Fibroblast of skin of abdomen (primary cell): ENCODE measurements around the gene TMEM245.
"Not testable (repeated sequence)": the region's sequence is repeated elsewhere in the genome, so short reads cannot be mapped to it uniquely, and the experiment has no call there.

Experiments used
- DNase-seq: peaks from one replicate; pipeline ENCODE4 v3.0.0-alpha.2; 2013

The TMEM245 gene

DNA sequence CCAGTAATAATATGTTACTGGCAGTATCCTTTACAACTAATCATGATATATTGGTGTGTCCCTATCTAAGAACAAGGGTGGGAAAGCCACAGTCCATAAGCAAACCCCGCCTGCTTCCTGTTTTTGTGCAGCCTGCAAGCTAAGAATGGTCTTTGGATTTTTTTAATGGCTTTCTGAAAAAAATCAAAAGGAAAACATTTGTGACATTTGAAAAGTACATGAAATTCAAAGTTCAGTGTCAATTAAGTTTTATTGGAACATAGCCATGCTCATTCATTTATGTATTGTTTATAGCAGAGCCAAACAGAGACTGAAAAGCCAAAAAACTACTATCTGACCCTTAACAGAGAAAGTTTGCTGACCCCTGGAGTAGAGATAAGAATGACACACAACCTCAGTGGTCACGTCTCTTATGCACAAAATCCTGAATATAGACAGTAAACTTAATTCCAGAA lies 12.8 kb upstream of the TMEM245 start:
- DNase-seq = no peak

DNA sequence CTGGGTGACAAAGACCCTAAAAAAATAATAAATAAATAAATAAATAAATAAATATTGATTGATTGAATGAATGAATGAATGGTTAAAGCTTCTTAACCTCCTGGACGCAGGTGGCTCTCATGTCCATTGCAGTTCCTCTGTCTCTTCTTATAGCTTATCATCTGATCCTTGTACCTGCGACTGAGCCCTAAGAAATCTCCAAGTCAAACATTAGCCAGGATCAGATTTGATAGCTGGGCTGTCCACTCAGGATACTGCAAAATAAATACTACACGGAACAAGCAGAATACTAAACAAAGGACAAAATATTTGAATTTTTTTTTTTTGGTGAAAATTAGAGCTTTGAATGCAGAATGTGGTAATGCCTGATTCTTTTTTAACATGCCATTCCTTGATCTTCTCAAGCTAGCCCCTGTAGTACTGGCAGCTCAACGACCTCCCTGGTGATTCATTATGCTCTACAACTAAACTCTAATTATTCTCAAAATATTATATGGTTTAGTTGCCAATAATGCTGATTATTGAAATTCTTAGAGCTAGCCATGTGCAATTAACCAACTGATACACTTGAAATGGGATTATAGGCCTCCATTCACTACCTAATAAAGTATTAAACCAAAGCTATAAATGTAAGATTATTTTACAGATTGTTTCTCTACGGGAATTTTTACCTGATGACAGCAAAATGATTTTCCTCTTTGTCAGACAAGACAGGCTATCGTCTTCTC lies 9.9 kb upstream of the TMEM245 start:
- DNase-seq = no peak

DNA sequence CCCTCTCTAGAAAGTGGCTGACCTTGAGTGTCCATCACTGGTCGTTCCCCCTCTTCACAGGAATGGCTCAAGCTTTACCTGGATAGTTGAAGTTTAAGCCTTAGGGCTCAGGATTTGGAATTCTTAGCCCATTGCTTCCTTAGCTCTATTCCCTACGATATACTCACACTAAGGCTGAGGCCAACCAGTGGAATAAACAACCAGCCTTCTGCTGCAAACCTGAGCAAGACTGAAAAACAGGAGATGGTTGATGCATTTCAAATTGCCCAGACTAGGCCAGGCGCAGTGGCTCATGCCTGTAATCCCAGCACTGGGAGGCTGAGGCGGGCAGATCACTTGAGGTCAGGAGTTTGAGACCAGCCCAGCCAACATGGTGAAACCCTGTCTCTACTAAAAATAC lies 6.9 kb upstream of the TMEM245 start:
- not testable (repeated sequence) for DNase-seq

DNA sequence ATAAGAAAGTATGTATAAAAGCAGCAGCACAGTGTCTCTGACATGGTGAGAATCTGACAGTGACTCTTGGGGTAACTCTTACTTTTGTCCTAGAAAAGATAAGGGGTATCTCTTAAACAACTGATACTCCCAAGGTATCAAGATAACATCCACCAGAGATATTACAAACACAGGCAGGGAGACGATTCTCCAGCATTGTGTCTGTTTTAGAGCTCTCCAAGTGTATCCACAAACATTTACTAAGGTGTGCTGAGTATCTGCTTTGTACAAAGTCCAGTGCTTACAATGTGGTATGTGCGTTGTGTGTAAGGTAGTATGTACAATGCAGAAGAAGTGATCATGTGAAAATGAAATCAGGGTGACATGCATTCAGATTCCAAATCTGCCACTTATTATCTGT lies 4.4 kb upstream of the TMEM245 start:
- no peak for DNase-seq

DNA sequence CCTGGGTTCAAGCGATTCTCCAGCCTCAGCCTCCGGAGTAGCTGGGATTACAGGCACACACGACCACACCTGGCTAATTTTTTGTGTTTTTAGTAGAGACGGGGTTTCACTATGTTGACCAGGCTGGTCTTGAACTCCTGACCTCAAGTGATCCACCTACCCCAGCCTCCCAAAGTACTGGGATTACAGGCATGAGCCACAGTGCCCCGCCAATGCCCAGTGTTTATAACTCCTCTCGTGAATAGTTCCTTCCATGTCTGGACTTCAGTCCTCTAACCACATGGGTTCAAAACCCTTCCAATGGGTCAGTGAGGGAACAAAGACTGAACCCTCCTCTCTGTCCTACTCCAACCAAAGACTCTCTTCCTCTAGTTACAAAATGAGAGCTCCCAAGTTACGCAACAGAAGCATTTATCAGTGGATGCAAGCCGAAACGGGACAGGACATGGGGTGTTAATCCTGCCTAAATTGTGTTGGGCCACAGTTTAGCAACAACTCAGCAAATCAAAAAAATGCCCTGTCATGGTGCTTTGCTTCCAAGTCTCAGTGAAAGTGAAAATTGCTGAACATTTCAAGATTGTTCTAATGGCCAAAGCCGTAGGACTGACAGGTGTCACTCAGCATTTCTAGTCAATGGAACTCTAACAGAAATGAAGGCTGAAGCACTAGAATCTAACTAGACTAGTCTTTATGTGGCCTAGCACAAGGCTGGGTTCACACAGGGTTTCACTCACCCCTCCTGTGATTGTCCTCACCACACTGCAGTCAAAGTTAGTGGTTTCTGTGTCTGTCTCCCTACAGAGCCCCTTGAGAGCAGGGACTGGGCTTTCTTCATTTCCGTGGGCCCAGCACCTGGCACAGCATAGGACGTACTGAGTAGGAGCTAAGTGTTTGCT lies 3.2 kb upstream of the TMEM245 start:
- no peak for DNase-seq

DNA sequence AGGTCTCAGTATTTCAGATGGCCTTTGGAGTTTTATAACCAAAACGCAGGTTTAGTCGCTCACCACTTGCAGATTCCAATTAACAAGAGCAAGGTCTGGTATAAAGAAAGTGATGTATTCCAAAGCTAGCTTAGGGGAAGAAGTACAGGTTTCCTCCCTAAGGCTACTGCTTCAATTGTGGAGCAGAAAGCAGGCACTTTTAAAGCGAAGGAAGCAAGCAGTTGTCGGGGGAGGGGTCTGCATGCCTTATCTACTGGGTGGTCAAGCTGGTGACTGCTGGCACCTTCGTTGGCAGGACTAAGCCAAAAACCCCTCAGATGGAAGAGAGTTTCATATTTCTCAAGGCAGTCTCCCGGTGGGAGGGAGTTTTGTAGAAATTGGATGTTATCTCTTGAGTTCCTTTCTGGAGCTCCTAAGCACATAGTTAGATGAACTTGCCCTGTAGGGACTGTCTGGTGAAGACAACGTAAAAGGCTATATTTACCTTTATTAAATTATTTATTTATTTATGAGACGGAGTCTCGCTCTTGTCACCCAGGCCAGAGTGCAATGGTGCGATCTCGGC lies 1.6 kb upstream of the TMEM245 start:
- DNase-seq = no peak

DNA sequence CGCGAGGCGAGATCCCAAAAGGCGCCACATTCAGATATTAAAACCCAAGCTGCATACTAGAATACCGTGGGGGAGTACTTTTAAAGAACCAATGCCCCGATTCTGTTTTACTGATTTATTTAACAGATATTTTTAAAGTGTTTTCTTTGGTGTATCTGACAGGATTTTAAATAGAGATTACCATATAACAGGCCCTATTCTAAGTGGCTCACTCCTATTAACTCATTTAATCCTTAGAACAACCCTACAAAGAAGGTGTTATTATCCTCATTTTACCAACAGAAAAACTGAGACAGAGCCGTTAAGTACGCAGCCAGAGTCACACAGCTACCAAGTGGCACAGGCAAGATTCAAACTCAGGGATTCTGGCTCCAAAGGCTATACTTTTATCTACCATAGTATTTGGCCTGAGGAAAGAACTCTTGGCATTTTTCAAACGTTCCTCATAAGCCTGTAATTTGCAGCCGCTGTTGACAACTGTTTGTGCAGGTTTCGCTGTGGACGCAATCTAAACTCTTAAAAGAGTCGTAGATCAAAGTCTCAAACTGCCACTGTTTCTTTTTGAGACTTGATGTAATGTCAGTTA lies 550 bp upstream of the TMEM245 start:
- no peak for DNase-seq

DNA sequence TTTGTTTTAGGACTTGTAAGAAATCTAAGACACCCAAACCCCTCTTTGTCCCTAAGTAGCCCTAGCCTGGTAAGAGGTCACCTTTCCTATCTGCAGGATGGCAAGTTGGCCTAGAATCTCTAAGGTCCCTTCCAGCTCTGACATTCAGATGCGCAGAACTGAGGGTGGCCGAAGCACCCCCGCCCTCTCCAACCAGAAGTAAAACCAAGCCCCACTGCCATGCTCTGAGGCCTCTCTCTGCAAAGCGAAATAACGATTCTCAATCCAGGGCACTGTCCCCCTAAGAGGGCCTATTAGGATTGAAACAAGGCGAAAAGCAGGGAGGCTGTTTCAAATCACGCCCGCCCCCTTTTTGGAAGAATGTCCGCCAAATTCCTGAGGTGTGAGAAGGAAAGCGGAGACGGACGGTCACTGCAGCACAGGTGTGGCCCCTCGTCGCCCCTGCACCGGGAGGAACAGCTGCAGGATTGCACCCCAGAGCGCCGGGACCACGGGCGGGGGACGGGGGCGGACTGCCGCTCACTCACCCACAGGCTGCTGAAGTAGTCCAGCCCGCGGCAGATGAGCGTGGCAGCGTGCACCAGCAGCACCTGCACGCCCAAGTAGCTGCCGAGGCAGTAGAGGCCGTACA lies 824 bp downstream of the TMEM245 start:
- no peak for DNase-seq

DNA sequence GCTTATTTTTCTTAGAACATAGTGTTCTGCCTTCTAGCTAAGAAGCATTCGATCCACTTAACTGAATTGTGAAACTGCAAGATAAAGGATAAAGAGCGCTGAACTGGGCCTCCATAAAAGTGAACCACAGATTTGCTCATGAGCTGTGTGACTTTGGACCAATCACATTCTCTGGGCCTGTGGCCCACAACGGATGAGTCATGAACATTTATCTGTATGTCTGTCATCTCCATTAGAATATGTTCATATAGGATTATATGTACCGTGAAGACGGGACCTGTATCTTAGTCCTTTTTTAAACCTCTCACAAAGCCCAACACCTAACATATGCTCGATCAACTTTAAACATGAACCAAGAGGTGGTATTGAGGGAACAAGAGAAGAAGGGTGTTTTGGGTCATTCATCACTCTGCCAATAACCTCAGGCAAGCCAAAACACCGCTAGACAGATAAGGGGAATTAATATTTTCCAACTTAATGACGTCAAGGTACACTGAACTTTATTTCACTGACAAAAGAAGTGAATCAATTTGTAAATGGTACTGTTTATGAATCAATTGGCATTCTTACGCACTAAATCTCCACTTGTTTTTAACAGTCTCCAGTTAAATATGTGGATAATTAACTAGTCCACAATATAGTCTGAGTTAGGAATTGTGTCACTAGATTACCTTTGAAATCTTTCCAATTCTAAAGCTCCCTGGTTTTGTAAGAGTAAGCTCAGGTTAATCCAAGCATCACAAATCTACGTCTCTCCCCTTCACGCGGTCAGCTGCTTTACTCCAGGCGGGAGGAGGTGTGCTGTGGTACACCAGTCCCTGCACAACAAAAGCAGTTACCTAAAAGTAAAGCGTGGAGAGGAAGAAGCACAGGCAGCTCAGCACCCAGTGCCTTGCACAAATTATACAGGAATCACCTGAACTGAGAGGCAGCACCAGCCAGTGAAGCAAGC lies 1.6 kb downstream of the TMEM245 start:
- DNase-seq = peak; percentile 87

DNA sequence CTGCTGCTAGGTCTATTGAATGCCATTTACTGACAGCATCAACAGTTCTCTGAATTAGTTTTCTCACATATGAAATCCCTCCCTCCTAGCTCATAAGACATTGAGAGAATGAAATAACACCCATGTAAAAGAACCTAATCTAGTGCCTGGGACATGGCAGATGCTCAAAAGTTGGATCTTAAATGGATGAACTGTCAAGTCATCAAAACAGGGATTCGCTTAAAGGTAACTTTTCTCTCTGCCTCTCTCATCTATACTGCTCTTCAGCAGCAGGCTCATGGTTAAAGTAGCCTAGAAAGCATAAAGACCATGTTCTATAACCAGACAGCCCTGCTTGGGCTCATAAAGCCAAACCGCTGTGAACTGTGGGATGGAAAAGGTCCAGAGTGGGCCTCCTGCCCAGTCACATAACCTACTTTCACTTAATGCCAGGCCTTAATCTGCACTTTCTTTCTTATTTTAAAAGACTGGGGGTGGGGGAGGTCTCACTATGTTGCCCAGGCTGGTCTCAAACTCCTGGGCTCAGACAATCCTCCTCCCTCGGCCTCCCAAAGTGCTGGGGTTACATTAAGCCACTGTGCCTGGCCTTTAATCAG lies 3.7 kb downstream of the TMEM245 start:
- DNase-seq = no peak

DNA sequence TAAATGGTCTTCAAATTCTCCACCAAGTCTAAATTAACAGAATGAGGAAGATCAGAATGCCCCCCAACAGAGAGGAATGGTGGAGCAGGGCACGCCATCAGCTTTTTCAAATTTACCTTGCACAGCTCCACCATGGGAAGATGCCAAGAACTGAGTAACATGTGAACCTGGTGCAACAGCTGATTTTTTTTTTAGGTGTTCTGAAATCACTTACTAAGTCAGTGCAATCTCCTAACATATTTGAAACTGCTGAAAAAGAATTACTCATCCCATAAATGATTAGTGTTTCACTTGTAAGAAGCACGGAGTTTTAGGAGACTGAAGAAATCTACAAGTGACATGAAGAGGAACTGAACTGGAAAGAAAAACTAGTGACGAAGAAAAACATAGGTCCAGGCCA lies 5.1 kb downstream of the TMEM245 start:
- peak; percentile 50 for DNase-seq

DNA sequence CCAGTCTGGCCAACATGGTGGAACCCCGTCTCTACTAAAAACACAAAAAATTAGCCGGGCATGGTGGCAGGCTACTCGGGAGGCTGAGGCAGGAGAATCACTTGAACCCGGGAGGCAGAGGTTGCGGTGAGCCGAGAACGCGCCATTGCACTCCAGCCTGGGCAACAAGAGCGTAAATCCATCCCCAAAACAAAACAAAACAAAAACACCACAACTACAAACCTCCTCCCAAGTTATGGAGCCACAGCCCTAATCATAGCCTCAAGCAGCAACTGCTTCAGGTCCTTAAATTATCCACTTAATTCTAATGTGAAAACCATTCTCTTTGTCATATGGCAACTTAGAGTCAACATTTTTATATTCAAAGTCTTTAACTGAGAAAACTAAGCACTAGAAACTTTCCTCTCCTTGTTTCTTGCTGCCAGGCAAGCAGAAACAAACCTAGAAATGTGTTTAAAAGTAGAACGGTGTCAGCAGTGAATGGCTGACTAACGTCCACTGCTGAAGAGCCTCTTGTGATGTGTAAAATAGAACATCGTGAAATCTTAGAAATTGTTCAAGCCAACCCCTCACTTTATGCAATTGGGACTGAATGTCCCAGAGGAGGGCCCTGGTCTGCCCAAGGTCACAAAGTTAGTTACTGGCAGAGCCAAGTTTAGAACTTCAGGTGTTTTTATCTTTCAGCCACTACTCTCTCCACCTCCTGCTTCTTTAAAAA lies 5.7 kb downstream of the TMEM245 start:
- no peak for DNase-seq

DNA sequence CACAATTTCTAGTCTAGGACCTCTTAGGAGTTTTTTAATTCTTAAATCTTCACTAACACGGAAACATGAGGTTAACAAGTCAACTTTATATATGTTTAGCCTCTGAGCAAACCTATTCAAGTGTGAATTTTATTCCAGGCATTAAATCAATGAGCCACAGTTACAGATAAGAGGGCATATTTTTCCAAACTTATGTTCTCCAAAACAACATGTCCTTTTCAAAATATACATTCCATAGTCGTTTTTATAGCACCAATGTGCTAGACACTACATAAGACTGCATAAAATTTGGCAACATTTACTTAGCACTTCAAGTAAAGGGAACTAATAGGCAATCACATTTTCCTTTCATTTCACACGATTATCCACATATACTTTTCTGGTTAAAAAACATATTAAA lies 6.5 kb downstream of the TMEM245 start:
- no peak for DNase-seq

DNA sequence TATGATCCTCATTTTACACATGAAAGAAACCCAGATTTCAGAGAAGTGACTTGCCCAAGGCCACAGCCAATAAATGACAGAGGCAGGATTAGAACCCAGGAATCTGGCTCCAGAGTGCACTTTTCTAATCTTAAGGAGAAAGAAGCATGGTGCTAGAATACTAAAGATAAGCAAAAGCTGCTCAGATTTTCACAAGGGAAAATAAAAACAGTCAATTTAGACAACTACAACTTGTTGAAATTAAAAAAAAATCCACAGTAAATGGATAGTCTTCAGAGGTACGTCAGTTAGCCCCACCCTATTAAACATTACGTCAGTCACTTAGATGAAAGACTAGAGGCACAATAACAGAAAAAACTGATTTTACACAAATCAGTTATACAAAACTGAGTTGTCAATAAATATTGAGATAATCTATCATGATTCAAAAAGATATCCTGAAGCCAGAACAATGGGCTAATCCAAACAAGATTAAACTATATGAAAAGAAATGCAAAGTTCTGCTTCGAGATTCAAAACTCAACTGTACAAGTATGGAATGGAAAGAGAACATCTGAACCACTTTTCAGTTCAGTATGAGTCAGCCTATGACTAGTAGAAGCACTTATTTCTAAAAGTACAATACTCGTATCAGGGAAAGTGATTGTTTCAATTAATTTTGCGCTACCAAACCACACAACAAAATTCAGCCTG lies 9.3 kb downstream of the TMEM245 start:
- peak; percentile 68 for DNase-seq

DNA sequence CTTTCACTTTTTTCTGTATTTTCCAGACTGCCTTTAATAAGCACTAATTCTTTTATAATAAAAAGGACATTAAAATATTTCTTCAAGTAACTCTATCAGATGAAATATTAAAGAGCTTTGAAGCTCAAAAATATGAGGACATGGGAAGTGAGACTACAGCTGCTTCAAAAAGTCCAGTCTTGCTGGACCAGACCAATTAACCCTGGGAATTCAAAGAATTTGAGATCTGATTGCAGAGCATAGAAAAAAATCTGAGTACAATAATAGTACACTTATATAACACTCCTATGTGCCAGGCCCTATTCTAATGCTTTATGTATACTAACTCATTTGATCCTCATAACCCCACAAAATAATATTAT lies 9.8 kb downstream of the TMEM245 start:
- DNase-seq = no peak

DNA sequence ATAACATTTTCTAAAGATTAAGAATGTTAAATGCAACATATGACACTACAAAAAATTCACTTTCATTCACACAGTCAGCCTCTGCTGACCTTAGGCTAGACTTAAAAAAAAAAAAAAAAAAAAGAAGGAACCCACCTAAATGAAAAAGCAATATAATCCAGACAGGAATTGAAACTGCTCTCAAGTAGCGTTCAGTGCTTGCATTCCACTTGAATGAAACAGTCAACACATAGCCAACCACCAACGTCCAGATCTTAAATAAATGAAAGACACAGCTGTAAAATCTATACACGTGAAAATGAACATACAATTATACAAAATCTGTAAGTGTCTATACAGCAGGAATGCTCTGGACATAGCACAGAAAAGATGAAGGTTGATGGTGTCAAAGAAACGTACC lies 11.4 kb downstream of the TMEM245 start:
- peak; percentile 65 for DNase-seq

DNA sequence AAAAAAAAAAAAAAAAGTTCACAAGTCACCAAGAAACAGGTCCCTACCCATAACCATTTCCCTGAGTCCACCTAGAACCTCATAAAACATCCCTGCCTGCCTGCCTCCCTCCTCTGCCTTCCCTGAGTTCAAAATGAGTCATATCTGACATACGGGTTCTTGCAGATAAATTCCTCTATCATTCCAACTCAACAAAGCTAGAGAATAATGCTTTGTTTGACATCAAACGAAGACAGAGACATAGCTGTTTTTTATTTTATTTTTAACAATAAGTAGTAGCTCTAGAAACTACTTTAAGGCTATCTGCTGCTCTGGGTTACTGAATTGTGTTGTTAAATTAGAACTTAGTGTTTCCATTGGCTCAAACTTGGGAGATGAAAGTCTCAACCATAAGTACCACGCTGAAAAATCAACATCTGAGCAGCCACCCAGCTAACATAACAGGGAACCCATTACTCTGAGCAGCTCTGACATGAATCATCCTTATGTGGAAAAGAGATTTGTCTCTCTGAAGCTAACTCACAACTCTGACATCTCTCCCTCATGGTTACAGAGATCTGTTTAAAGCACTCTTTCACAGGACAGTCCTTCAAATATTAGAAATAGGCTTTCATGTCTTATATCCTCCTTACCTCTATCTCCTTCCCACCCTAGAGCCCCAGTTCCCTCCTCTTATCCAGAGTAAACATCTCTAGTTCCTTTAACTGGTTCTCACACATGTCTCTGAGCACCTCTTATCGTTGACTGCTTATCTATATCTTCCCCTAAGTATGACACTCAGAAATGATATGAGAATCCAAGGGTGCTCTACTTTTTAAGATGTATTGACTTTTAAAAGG lies 12.1 kb downstream of the TMEM245 start:
- peak; percentile 79 for DNase-seq

DNA sequence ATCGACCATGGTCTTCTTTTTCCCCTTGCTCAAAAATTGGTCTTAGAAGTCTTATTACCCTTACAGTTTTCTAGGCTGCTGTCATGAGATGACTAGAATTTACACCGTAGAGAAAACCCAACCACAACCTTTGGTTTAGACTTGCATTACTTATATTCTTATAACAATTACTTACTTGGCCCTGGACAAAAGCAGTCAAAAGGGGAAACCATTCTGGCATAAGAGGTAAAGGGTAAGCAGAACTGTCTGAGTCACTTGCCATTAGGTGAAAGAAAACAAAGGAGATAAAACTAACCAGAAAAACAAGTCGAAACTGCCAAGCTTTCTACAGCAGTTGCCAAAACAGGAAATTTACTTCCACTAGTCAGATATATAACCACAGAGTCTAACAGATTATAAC lies 17.9 kb downstream of the TMEM245 start:
- DNase-seq = peak; percentile 51

DNA sequence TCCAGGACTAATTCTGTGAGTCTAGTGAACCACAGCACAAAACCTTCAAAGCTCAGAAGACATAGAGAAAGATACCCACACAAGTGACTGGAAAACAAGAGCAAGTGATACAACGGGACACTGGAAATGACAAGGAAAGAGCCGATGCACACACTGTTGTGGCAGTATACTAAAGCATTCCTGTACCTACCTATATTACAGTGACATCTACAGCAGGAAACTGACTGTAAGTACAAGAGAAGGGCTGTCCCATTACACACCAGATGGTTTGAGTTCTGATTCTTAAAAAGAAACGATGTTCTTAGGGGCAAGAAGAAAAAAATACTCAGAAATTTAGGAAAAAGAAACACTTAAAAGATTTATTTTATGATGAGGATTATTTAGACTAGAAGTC lies 18.5 kb downstream of the TMEM245 start:
- DNase-seq = no peak
